Measurements from ENCODE around the gene CHRND. TPM values are rescaled to one million over a fixed set of nuclear protein-coding genes. Genes with fewer than 3 reads are reported as not detected.

The CHRND gene
- total and polyA plus RNA-seq, 4 donors = not detected

DNA sequence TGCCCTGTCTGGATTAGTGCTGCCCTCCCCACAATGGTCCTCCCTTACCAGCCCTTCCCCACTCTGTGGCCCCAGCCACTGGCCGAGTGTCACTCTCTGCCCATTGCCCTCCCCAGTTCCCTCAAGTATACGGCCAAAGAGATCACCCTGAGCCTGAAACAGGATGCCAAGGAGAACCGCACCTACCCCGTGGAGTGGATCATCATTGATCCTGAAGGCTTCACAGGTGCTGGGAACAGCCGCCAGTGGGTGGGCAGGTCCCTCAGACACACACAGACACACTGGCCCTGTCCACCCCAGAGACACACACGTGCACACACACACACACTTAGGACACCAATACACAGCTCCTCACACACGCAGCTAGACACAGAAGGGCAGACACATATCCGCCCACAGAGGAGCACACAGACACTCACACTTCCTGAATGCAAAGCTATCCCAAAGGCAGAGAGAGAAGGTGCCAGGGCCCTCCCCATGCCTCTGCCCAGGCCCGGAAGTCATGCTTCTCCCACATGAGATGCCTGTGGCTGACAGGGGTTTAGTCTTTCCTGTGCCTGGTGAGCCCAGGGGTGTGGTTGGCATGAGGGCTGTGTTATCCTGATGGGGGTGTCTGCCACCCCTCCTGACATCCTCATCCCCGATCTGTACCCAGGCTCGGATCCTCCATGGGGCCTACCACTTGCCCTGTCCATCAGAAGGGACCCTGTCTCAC, 2.9 kb downstream of the CHRND start:
- Histone ChIP-seq H3K9ac (ENCODE audit: low read depth in 1 of 2, low read length in 2 of 2) (no peak overlapping the region), H3K36me3 (ENCODE audit: control insufficient read depth in 4 of 4, insufficient read depth in 3 of 4, low read depth in 1 of 4, low read length in 3 of 4) (no peaks in the 10 kb centered on the region), H3K4me1 (ENCODE audit: control insufficient read depth in 4 of 4, insufficient read depth in 4 of 4, low read length in 3 of 4) (peaks cover under 1 to 6% (median 4%) of the 10 kb centered on the region in 4 donors), H3K27me3 (ENCODE audit: control insufficient read depth in 4 of 4, insufficient read depth in 4 of 4, low read length in 3 of 4) (peaks cover 0 to 8% (median 2%) of the 10 kb centered on the region in 4 donors), H3K27ac (ENCODE audit: low read depth in 1 of 2, low read length in 2 of 2) (no peak overlapping the region), H3K9me3 (ENCODE audit: control insufficient read depth in 4 of 4, low read length in 3 of 4) (no peaks in the 10 kb centered on the region), H3K4me3 (ENCODE audit: low read depth in 1 of 3, low read length in 3 of 3) (no peak overlapping the region)
- no peak for DNase-seq (ENCODE audit: low spot score)
- TF ChIP-seq, protein P1, sequence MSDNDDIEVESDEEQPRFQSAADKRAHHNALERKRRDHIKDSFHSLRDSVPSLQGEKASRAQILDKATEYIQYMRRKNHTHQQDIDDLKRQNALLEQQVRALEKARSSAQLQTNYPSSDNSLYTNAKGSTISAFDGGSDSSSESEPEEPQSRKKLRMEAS (IDR thresholded peaks at IDR 0.05) = no peak
- TF ChIP-seq, protein P2, sequence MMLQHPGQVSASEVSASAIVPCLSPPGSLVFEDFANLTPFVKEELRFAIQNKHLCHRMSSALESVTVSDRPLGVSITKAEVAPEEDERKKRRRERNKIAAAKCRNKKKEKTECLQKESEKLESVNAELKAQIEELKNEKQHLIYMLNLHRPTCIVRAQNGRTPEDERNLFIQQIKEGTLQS (IDR thresholded peaks at IDR 0.05) = no peak
- TF ChIP-seq TAF1 (conservative IDR thresholded peaks at IDR 0.05) (no peak), HNF4A (conservative IDR thresholded peaks at IDR 0.05) (no peak), RAD21 (IDR thresholded peaks at IDR 0.05) (no peak), EGR1 (IDR thresholded peaks at IDR 0.05; ENCODE audit: low read depth in 2 of 2) (no peak), RXRA (IDR thresholded peaks at IDR 0.05) (no peak), YY1 (IDR thresholded peaks at IDR 0.05) (no peak), FOXA1 (IDR thresholded peaks at IDR 0.05) (no peak)
- TF ChIP-seq, protein P3, sequence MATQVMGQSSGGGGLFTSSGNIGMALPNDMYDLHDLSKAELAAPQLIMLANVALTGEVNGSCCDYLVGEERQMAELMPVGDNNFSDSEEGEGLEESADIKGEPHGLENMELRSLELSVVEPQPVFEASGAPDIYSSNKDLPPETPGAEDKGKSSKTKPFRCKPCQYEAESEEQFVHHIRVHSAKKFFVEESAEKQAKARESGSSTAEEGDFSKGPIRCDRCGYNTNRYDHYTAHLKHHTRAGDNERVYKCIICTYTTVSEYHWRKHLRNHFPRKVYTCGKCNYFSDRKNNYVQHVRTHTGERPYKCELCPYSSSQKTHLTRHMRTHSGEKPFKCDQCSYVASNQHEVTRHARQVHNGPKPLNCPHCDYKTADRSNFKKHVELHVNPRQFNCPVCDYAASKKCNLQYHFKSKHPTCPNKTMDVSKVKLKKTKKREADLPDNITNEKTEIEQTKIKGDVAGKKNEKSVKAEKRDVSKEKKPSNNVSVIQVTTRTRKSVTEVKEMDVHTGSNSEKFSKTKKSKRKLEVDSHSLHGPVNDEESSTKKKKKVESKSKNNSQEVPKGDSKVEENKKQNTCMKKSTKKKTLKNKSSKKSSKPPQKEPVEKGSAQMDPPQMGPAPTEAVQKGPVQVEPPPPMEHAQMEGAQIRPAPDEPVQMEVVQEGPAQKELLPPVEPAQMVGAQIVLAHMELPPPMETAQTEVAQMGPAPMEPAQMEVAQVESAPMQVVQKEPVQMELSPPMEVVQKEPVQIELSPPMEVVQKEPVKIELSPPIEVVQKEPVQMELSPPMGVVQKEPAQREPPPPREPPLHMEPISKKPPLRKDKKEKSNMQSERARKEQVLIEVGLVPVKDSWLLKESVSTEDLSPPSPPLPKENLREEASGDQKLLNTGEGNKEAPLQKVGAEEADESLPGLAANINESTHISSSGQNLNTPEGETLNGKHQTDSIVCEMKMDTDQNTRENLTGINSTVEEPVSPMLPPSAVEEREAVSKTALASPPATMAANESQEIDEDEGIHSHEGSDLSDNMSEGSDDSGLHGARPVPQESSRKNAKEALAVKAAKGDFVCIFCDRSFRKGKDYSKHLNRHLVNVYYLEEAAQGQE (IDR thresholded peaks at IDR 0.05) = no peak
- TF ChIP-seq, protein P4, sequence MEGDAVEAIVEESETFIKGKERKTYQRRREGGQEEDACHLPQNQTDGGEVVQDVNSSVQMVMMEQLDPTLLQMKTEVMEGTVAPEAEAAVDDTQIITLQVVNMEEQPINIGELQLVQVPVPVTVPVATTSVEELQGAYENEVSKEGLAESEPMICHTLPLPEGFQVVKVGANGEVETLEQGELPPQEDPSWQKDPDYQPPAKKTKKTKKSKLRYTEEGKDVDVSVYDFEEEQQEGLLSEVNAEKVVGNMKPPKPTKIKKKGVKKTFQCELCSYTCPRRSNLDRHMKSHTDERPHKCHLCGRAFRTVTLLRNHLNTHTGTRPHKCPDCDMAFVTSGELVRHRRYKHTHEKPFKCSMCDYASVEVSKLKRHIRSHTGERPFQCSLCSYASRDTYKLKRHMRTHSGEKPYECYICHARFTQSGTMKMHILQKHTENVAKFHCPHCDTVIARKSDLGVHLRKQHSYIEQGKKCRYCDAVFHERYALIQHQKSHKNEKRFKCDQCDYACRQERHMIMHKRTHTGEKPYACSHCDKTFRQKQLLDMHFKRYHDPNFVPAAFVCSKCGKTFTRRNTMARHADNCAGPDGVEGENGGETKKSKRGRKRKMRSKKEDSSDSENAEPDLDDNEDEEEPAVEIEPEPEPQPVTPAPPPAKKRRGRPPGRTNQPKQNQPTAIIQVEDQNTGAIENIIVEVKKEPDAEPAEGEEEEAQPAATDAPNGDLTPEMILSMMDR (IDR thresholded peaks at IDR 0.05; ENCODE audit: low read depth, low read length, missing input control) = no peak
- WGBS = 78% methylated on average over 11 of the region's 11 CpGs

DNA sequence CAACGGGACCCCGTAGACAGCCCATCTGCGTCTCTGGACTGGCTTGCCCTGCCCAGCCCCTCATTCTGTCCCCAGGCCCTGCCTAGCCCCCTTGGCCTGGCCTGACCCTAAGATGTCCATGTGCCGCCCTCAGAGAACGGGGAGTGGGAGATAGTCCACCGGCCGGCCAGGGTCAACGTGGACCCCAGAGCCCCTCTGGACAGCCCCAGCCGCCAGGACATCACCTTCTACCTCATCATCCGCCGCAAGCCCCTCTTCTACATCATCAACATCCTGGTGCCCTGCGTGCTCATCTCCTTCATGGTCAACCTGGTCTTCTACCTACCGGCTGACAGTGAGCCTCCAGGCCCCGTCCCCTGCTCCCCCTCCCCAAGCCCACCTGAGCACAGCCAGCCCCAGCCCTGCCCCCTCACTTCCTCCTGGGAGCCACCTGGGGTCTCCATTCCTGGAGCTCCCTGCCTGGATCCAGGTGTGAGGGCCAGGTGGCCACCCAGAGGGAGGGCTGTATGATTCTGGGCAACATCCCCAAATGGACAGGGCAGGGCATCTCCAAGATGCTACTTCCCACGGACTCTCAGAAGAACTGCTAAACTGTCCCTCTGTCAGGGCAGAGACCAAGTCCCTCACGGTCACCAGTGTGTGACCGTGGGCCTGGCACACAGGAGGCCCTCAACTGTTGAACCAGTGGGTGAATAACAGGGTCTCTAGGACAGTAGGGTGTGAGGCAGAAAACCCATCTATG, 4.0 kb downstream of the CHRND start:
- DNase-seq (ENCODE audit: low spot score) = no peak
- Histone ChIP-seq H3K9ac (ENCODE audit: low read depth in 1 of 2, low read length in 2 of 2) (no peak overlapping the region), H3K4me3 (ENCODE audit: low read depth in 1 of 3, low read length in 3 of 3) (no peak overlapping the region), H3K4me1 (ENCODE audit: control insufficient read depth in 4 of 4, insufficient read depth in 4 of 4, low read length in 3 of 4) (no peaks in the 10 kb centered on the region), H3K36me3 (ENCODE audit: control insufficient read depth in 4 of 4, insufficient read depth in 3 of 4, low read depth in 1 of 4, low read length in 3 of 4) (no peaks in the 10 kb centered on the region), H3K27me3 (ENCODE audit: control insufficient read depth in 4 of 4, insufficient read depth in 4 of 4, low read length in 3 of 4) (peaks cover 0 to 2% (median 0%) of the 10 kb centered on the region in 4 donors), H3K27ac (ENCODE audit: low read depth in 1 of 2, low read length in 2 of 2) (no peak overlapping the region), H3K9me3 (ENCODE audit: control insufficient read depth in 4 of 4, low read length in 3 of 4) (no peaks in the 10 kb centered on the region)
- TF ChIP-seq SP1 (IDR thresholded peaks at IDR 0.05) (no peak), TAF1 (conservative IDR thresholded peaks at IDR 0.05) (no peak), HNF4G (IDR thresholded peaks at IDR 0.05) (no peak), FOXA2 (IDR thresholded peaks at IDR 0.05) (no peak), NR2F2 (IDR thresholded peaks at IDR 0.05) (no peak), FOXA1 (IDR thresholded peaks at IDR 0.05) (no peak), EGR1 (IDR thresholded peaks at IDR 0.05; ENCODE audit: low read depth in 2 of 2) (no peak)
- TF ChIP-seq, protein P3 (IDR thresholded peaks at IDR 0.05) = no peak
- TF ChIP-seq, protein P2 (IDR thresholded peaks at IDR 0.05) = no peak
- 85% methylated on average over 17 of the region's 17 CpGs for WGBS

Measured in liver (tissue), 9 donors.